Activated T-cell treated with anti-CD3 and anti-CD28 coated beads, Interleukin-2, amount 50 U/mL, for 72 hours (primary cell): Measurements from ENCODE around the gene MYLIP. TPM values are rescaled to one million over a fixed set of nuclear protein-coding genes. Genes with fewer than 3 reads are reported as not detected.
A peak's percentile ranks its signal among the peaks of the same experiment; 100 is the strongest.

ENCODE experiments used
- ATAC-seq, 2 donors: fragments of 150-1000 bp; cut with Tn5 transposase; replicated peaks in 1 of 2; 2 replicates each; pipeline ENCODE4 v1.10.0; 2021; ENCODE audit warnings: moderate library complexity in 2 of 2, mild to moderate bottlenecking in 1 of 2
- DNase-seq, 2 donors: peaks; one replicate each; pipeline ENCODE4 v3.0.0; 2021 to 2022; ENCODE audit warnings: mixed read lengths in 1 of 2
- H3K27ac Mint-ChIP-seq: one replicate; pipeline ENCODE4 v1.8.0; 2022; ENCODE audit warnings: mild to moderate bottlenecking, moderate library complexity, mixed read lengths
- H3K27me3 Mint-ChIP-seq: one replicate; pipeline ENCODE4 v1.8.0; 2022; ENCODE audit warnings: low read depth, mixed read lengths
- H3K36me3 Mint-ChIP-seq, 2 donors: one replicate each; pipeline ENCODE4 v1.8.0; 2022; ENCODE audit warnings: mixed read lengths in 2 of 2, mild to moderate bottlenecking in 1 of 2; ENCODE audit not compliant: insufficient read depth in 2 of 2
- H3K4me1 Mint-ChIP-seq: one replicate; pipeline ENCODE4 v1.8.0; 2022; ENCODE audit warnings: low read depth, mixed read lengths
- H3K4me3 Mint-ChIP-seq, 2 donors: one replicate each; pipeline ENCODE4 v1.8.0; 2022; ENCODE audit warnings: mild to moderate bottlenecking in 2 of 2, mixed read lengths in 2 of 2, moderate library complexity in 2 of 2
- H3K9me3 Mint-ChIP-seq, 2 donors: one replicate each; pipeline ENCODE4 v1.8.0; 2022; ENCODE audit warnings: mixed read lengths in 2 of 2
- total RNA-seq, 2 donors: library from RNA; stranded (reverse); gene quantifications; one replicate each; pipeline ENCODE4 v1.2.3, GENCODE V29; 2022

The MYLIP gene
- total RNA-seq, 2 donors from 2014 or later, result 16.0 to 19.1 TPM

DNA sequence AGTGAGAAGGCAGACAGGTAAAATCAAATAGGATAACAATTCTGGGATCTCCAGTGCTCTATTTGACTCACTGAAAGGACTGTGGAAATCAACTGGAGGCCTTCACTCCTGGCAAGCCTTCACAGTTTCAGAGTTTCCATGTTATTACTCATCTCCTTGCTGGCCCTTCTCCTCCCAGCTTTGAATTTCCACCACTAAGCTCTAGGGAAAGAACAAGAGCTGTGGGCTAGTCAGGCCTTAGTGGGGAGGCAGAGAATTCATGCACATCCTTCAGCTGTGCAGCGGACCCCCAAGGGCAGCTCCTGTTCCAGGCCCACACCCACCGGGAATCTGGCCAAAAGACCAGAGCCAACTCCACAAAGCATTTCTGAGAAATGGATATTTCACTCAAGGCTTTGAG, 26.0 kb downstream of the MYLIP start:
- no peaks in the 10 kb centered on the region for H3K4me1 Mint-ChIP-seq

DNA sequence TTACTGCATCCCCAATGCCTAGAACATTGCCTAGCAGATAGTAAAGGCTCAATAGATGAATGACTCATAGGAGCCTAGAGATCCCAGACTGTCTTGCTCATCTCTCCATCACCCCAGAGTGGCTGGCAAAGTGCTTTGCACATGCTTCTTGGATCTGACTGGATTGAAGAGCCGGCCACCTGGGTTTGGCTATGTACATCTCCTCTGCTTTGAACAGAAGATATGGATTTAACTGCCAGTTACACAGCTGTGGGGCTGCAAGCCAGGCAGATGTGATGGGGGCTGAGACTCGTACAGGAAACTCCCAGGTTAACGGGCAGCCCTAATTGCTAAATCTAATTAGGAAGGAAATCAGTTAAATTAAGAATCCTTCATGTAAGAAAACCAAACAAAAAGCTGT, 28.6 kb downstream of the MYLIP start:
- no peak overlapping the region for H3K27ac Mint-ChIP-seq
- no peaks in the 10 kb centered on the region for H3K27me3 Mint-ChIP-seq
- no peak overlapping the region for H3K4me3 Mint-ChIP-seq
- peaks cover 0 to 9% of the 10 kb centered on the region in 2 donors for H3K9me3 Mint-ChIP-seq
- peaks cover 9 to 12% of the 10 kb centered on the region in 2 donors for H3K36me3 Mint-ChIP-seq
- DNase-seq (no peak), ATAC-seq (no peak)
- H3K4me1 Mint-ChIP-seq, result peaks cover 9% of the 10 kb centered on the region

More for the DNA sequence above, 26.0 kb downstream of the MYLIP start:
- Mint-ChIP-seq H3K36me3 (peaks cover 12 to 24% of the 10 kb centered on the region in 2 donors), H3K4me3 (no peak overlapping the region), H3K27ac (no peak overlapping the region), H3K9me3 (peaks cover 0 to 9% of the 10 kb centered on the region in 2 donors), H3K27me3 (no peaks in the 10 kb centered on the region)
- DNase-seq (no peak), ATAC-seq (no peak)

DNA sequence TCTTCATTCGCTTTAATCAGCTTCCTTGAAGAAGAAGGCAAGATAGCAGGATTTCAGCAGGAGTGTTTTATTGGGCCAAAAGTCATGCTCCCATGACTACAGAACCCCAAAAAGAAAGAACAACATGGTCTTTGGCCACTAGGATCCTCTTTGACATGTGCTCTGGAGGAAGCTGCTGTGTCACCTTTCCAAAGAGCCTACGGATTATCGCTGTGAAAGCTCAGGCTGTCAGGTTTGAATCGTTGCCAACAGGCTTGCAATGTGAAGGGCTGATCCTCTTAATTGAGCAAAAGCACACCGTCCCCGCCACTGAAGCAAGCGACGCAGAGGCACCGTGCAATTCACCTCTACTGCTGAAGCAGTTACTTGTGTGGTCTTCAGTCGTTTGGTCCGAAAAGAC, 29.0 kb downstream of the MYLIP start:
- H3K36me3 Mint-ChIP-seq, result peaks cover 9 to 12% of the 10 kb centered on the region in 2 donors
- H3K4me1 Mint-ChIP-seq, result peaks cover 9% of the 10 kb centered on the region
- ATAC-seq (no peak), DNase-seq (no peak)
- H3K27ac Mint-ChIP-seq, result no peak overlapping the region
- no peaks in the 10 kb centered on the region for H3K27me3 Mint-ChIP-seq
- H3K4me3 Mint-ChIP-seq, result no peak overlapping the region
- peaks cover 0 to 9% of the 10 kb centered on the region in 2 donors for H3K9me3 Mint-ChIP-seq

DNA sequence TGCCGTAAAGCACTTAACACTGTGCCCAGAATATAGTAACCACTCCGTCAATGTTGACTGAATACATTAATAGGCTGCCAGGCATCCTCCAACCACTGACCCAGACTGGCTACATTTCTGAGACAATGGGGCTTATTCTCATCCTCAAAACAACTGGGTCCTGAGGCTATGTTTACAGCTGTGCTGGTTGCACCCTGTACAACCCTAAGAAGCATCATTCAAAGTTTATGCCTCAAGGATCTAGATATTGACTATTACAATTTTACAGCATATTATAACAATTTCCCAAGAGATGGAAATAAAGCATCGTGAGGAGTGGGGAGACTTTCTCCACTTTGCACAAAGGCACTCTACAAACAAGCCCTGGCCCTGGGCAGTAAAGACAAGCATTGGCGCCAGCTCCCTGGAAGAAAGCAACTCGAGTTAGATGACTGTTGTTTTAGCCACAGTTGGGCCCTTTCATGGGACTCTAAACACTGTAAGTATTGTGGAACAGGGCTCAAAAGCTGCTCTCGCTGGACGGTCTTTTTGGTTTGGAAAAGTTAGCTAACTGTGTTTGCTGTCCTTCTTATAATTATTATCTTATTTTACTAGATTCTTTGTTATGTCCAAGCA, 30.2 kb downstream of the MYLIP start:
- ATAC-seq (no peak), DNase-seq (no peak)
- peaks cover 9 to 10% of the 10 kb centered on the region in 2 donors for H3K36me3 Mint-ChIP-seq
- no peaks in the 10 kb centered on the region for H3K27me3 Mint-ChIP-seq
- no peak overlapping the region for H3K27ac Mint-ChIP-seq
- H3K9me3 Mint-ChIP-seq, result peaks cover 0 to 9% of the 10 kb centered on the region in 2 donors
- no peak overlapping the region for H3K4me3 Mint-ChIP-seq
- H3K4me1 Mint-ChIP-seq, result peaks cover 18% of the 10 kb centered on the region

DNA sequence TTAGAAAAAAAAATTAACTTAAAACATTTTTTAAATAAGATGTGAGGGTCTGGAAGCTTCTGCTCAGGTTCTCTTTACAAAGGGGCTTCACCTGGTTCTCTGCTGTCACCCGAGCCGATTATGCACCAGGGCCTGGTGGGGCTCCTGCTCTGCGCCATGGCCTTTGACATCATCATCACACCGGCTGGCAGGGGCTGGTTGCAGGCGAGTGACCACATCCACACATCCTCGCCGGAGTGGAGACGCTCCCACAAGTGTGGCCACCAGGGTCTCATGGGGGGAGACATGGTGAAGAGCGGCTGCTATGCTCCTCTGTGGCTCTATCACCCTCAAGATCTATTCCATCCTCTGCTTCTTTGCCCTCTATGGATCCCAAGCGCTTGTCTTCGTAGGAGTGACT, 31.9 kb downstream of the MYLIP start:
- H3K27me3 Mint-ChIP-seq, result no peaks in the 10 kb centered on the region

DNA sequence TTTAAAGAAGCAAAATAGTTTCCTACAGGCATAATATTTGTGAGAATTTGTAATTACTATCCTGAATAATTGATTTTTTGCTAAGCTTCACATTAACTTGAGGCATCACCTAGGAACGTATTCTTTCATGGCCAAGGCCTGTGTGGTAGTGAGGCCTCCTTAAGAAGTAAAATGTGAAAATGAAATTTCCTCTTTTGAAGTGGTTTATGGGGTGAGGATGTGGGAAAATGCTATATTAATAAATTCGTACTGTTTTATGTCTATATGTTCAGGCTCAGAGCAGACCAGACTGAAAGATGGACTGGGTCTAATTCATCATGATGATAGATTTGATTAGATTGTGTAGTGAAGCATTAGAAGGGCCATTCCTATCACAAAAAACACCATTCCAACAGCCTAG, 33.1 kb downstream of the MYLIP start:
- Mint-ChIP-seq H3K4me1 (peaks cover 22% of the 10 kb centered on the region), H3K27me3 (no peaks in the 10 kb centered on the region), H3K4me3 (no peak overlapping the region), H3K9me3 (peaks cover 0 to 2% of the 10 kb centered on the region in 2 donors), H3K36me3 (peaks cover 0 to 2% of the 10 kb centered on the region in 2 donors), H3K27ac (no peak overlapping the region)
- ATAC-seq (peak in 1 of 2 donors; percentile 13), DNase-seq (no peak)

More for the DNA sequence above, 31.9 kb downstream of the MYLIP start:
- H3K36me3 Mint-ChIP-seq, result peaks cover 3 to 4% of the 10 kb centered on the region in 2 donors
- DNase-seq (no peak), ATAC-seq (no peak)
- H3K9me3 Mint-ChIP-seq, result peaks cover 0 to 5% of the 10 kb centered on the region in 2 donors
- no peak overlapping the region for H3K4me3 Mint-ChIP-seq
- no peak overlapping the region for H3K27ac Mint-ChIP-seq
- H3K4me1 Mint-ChIP-seq, result peaks cover 22% of the 10 kb centered on the region

DNA sequence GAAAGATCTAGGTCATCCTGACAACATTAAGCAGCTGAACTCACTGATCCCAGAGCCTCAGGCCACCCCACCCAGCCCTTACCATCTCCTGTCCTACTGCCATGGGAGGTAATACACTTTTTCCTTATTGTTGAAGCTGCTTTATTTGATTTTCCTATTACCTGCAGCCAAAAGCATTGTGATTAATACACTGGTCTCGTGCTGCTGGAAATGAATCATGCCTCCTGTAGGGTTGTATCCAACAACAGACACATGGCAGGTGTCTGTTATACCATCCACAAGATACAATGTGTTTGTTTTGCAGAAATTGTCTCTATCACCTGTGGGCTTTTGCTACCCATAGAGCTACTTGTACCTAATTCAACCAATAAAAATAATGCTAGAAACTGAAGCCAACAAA, 34.2 kb downstream of the MYLIP start:
- H3K4me3 Mint-ChIP-seq, result no peak overlapping the region
- no peak for ATAC-seq
- H3K9me3 Mint-ChIP-seq, result no peaks in the 10 kb centered on the region
- peaks cover 25% of the 10 kb centered on the region for H3K4me1 Mint-ChIP-seq
- H3K36me3 Mint-ChIP-seq, result no peaks in the 10 kb centered on the region
- H3K27ac Mint-ChIP-seq, result no peak overlapping the region
- DNase-seq, result no peak
- H3K27me3 Mint-ChIP-seq, result peaks cover 1% of the 10 kb centered on the region

DNA sequence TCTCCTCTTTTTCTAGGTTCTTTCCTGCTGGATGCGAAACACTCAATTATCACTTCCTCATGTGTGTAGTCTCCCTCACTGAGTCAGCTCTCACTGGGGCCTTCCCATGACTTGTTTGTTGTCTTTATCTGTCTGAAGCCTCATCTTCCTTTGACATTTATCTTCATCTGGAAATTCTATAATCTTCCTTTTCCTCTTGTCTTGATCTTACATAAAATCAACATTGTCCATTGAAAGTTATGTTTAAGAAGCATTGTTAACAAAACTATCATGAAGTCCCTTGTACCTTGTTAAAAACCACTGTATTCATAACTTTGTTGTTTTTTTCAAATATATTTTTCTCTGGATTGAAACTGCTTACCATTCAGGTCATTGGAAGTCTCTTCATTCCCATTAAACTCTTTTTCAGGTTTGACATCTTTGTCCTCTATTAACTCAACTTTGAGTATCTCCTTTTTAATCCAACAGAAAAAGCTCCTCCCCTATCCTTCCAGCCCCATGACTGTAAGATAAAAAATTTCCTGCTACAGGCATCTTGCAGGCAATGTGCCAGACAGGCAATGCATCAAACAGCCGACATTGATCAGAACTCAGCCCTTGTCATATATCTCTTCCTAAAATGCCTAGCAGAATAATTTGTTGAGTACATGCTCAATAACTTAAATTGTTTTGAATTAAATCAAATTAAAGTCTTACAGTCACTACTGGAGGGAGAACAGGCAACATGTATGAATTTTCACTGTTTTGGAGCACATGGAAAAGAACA, 34.8 kb downstream of the MYLIP start:
- Mint-ChIP-seq H3K9me3 (no peaks in the 10 kb centered on the region), H3K4me1 (peaks cover 31% of the 10 kb centered on the region), H3K27ac (peak overlapping the region; percentile 17), H3K4me3 (no peak overlapping the region), H3K27me3 (peaks cover 8% of the 10 kb centered on the region), H3K36me3 (no peaks in the 10 kb centered on the region)
- no peak for DNase-seq
- ATAC-seq, result no peak

DNA sequence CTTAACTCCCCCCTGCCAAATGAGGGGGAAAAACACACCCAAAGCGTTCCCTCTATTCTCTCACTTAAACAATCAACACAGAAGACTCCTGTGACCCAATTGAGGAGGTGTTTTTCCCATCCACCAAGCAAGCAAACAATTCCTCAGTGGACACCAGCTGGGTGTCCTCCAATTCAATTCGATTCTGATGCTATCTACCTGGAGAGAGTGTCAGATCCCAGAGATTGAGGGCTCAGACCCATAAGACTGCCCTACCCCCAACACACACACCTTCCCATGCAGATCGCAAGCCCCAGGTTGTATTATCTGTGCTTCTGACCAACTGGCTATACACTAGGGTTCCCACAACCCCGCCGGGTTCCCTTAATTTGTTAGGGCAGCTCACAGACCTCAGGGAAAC, 36.8 kb downstream of the MYLIP start:
- no peaks in the 10 kb centered on the region for H3K36me3 Mint-ChIP-seq
- peaks cover 35% of the 10 kb centered on the region for H3K4me1 Mint-ChIP-seq
- DNase-seq, result no peak
- no peaks in the 10 kb centered on the region for H3K9me3 Mint-ChIP-seq
- no peak overlapping the region for H3K4me3 Mint-ChIP-seq
- peaks cover 11% of the 10 kb centered on the region for H3K27me3 Mint-ChIP-seq
- no peak for ATAC-seq
- H3K27ac Mint-ChIP-seq, result no peak overlapping the region

DNA sequence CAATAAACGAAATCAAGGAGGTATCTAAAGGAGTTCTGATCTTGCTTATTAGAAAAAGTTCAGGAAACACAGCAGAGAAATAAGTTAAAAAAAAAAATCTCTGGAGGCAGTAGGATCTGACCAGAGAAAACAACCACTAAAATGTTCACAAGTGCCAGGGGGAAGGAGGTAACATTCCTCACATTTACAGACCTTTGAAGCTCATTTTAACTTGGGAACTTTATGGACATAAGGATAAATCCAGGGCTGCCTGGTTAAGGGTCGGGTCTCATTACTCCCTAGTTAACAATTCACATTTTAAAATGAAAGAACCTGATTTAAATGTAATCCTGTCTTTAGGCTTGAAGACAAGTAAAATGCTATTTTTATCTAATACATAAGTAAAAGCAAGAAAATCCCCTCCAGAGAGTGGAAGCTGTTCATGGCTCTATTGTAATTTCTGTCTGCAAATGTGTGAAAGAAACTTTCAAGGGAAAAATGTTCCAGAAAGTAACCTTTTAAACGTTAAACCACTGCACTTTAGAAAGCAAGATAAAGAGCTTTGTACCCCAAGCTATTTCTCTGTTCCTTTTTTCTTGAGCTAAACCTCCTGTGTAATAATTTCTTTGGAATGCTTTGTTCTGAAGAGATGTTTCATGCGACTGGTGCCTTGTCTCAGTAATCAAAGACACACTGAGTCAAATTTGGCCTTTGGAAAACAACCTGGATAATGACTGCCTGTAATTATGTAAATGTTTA, 38.2 kb downstream of the MYLIP start:
- Mint-ChIP-seq H3K27ac (no peak overlapping the region), H3K4me3 (no peak overlapping the region), H3K4me1 (peaks cover 40% of the 10 kb centered on the region), H3K36me3 (no peaks in the 10 kb centered on the region), H3K27me3 (peaks cover 11% of the 10 kb centered on the region), H3K9me3 (no peaks in the 10 kb centered on the region)
- no peak for DNase-seq
- ATAC-seq, result no peak

DNA sequence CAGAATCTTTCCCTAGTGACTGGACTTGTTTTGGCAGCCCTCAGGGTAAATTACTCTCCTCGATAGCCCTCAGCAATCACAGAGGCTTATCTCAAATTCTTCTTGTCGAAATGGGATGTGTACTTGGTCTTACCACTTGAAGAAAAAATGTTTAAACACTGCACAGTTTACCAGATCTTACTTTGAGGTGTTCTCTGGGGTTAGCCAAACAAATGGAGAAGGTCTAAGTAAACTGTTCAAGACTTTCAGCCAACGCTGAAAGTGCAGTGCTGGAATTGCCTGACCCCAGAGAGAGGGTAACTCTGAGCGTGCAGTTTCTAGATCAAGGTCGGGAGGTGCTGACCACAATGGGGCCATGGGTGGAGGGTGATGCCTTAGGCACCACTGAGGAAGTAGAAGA, 39.2 kb downstream of the MYLIP start:
- Mint-ChIP-seq H3K27me3 (peaks cover 14% of the 10 kb centered on the region), H3K9me3 (no peaks in the 10 kb centered on the region), H3K4me3 (peak overlapping the region; percentile 22 to 32), H3K36me3 (no peaks in the 10 kb centered on the region), H3K27ac (no peak overlapping the region), H3K4me1 (peaks cover 35% of the 10 kb centered on the region)
- DNase-seq (no peak), ATAC-seq (peak; percentile 45 to 59)

DNA sequence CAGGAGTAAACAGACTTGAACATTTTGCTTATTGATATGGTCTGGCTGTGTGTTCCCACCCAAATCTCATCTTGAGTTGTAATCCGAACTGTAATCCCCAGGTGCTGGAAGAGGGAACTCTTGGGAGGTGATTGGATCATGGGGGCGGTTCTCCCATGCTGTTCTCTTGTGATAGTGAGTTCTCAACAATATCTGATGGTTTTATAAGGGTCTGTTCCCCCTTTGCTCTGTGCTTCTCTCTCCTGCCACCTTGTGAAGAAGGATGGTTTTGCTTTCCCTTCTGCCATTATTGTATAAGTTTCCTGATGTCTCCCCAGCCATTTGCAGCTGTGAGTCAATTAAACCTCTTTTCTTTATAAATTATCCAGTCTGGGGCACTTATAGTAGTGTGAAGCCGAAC, 40.0 kb downstream of the MYLIP start:
- Mint-ChIP-seq H3K36me3 (no peaks in the 10 kb centered on the region), H3K27ac (no peak overlapping the region), H3K4me3 (peak overlapping the region in 1 of 2 donors; percentile 5), H3K9me3 (no peaks in the 10 kb centered on the region), H3K27me3 (peaks cover 17% of the 10 kb centered on the region), H3K4me1 (peaks cover 28% of the 10 kb centered on the region)
- DNase-seq, result no peak
- peak; percentile 34 to 52 for ATAC-seq

DNA sequence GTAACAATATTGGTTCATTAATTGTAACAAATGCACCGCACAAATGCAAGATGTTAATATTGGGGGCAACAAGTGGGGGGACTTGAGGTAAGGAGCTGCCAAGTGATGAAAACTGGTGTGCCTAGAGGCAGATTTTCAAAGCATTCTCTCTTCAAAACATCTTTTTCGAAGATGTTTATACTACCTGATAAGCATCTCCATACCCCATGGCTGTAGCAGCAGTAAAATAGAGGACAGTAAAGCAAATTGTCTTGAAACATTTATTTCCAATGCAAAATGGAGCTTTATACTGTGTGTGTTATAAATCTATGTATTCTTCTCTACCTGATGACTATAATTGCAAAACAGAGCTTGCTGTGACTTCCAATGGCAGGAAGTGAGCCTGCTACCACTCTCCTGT, 42.5 kb downstream of the MYLIP start:
- no peak overlapping the region for H3K4me3 Mint-ChIP-seq
- peaks cover 22% of the 10 kb centered on the region for H3K4me1 Mint-ChIP-seq
- H3K36me3 Mint-ChIP-seq, result no peaks in the 10 kb centered on the region
- H3K9me3 Mint-ChIP-seq, result no peaks in the 10 kb centered on the region
- ATAC-seq (no peak), DNase-seq (no peak)
- no peak overlapping the region for H3K27ac Mint-ChIP-seq
- H3K27me3 Mint-ChIP-seq, result peaks cover 17% of the 10 kb centered on the region
